ENCODE results near the gene SBF2. TPM values are rescaled to one million over a fixed set of nuclear protein-coding genes. Genes with fewer than 3 reads are reported as not detected.
"Not testable (repeated sequence)": the region's sequence is repeated elsewhere in the genome, so short reads cannot be mapped to it uniquely, and the experiment has no call there.

Gene SBF2
- total and polyA plus RNA-seq, 2 donors (not counting 1 experiment from before 2014, with no cell fraction given), result 5.6 to 17.7 TPM

- Histone ChIP-seq H3K79me2 (ENCODE audit: control insufficient read depth, insufficient read depth, low read length) (no peaks in the 10 kb centered on the region), H4K20me1 (ENCODE audit: control insufficient read depth, insufficient read depth, low read length, poor library complexity, severe bottlenecking) (no peaks in the 10 kb centered on the region), H3K9me3 (ENCODE audit: control extremely low read depth in 1 of 3, control insufficient read depth in 2 of 3, insufficient read depth in 1 of 3, low read length in 2 of 3) (no peaks in the 10 kb centered on the region), H3K36me3 (replicated peaks in 1 of 2; ENCODE audit: control extremely low read depth in 1 of 2, control insufficient read depth in 1 of 2, extremely low read depth in 1 of 2, insufficient read depth in 2 of 2, low read length in 1 of 2) (no peaks in the 10 kb centered on the region), H2AFZ (ENCODE audit: insufficient read depth, low read depth, low read length, poor library complexity, severe bottlenecking) (no peak overlapping the region), H3K9ac (ENCODE audit: low read length) (no peak overlapping the region), H3K27me3 (replicated peaks in 1 of 4; ENCODE audit: control extremely low read depth in 1 of 4, control insufficient read depth in 3 of 4, insufficient read depth in 4 of 4, low read length in 3 of 4) (no peaks in the 10 kb centered on the region), H3K4me1 (ENCODE audit: control insufficient read depth in 2 of 2, insufficient read depth in 2 of 2, low read length in 2 of 2) (no peaks in the 10 kb centered on the region), H3K27ac (ENCODE audit: low read length in 2 of 2) (no peak overlapping the region), H3K4me2 (replicated peaks; ENCODE audit: low read depth, low read length, poor library complexity, severe bottlenecking) (no peak overlapping the region), H3K4me3 (ENCODE audit: control extremely low read depth in 1 of 5, extremely low read depth in 1 of 5, insufficient read depth in 1 of 5, low read depth in 2 of 5, low read length in 4 of 5) (no peak overlapping the region)
- ATAC-seq (ENCODE audit: low read depth) (no peak), DNase-seq (no peak)
- ChIA-PET CTCF (no interaction called here), POLR2A (no interaction called here)
- TF ChIP-seq EZH2 (IDR thresholded peaks at IDR 0.05; ENCODE audit: borderline replicate concordance, insufficient read depth, low read depth, low read length, poor library complexity, severe bottlenecking), result no peak
- TF ChIP-seq CTCF (IDR thresholded peaks at IDR 0.05), result no peak
- Mint-ChIP-seq H3K27ac (no peak overlapping the region), H3K4me1 (peaks cover 12% of the 10 kb centered on the region), H3K9me3 (ENCODE audit: insufficient read depth) (peaks cover 3% of the 10 kb centered on the region), H3K27me3 (no peaks in the 10 kb centered on the region), H3K4me3 (no peak overlapping the region)
- intact Hi-C loops (cut with micrococcal nuclease), result no loop called here
Measured at GRCh38 chr11:9936754-9937153, 357.3 kb downstream of the SBF2 start.

- CTCF ChIA-PET; DNase-seq; H3K27me3 ChIP-seq (replicated peaks in 1 of 4; ENCODE audit: control extremely low read depth in 1 of 4, control insufficient read depth in 3 of 4, insufficient read depth in 4 of 4, low read length in 3 of 4); H3K36me3 ChIP-seq (replicated peaks in 1 of 2; ENCODE audit: control extremely low read depth in 1 of 2, control insufficient read depth in 1 of 2, extremely low read depth in 1 of 2, insufficient read depth in 2 of 2, low read length in 1 of 2); H3K27ac ChIP-seq (ENCODE audit: low read length in 2 of 2); H3K4me1 ChIP-seq (ENCODE audit: control insufficient read depth in 2 of 2, insufficient read depth in 2 of 2, low read length in 2 of 2); H3K9me3 Mint-ChIP-seq (ENCODE audit: insufficient read depth); H3K4me3 Mint-ChIP-seq; H3K9ac ChIP-seq (ENCODE audit: low read length); ATAC-seq (ENCODE audit: low read depth); H3K27ac Mint-ChIP-seq; H3K9me3 ChIP-seq (ENCODE audit: control extremely low read depth in 1 of 3, control insufficient read depth in 2 of 3, insufficient read depth in 1 of 3, low read length in 2 of 3); H3K79me2 ChIP-seq (ENCODE audit: control insufficient read depth, insufficient read depth, low read length); H3K4me3 ChIP-seq (ENCODE audit: control extremely low read depth in 1 of 5, extremely low read depth in 1 of 5, insufficient read depth in 1 of 5, low read depth in 2 of 5, low read length in 4 of 5); intact Hi-C loops (cut with micrococcal nuclease); H2AFZ ChIP-seq (ENCODE audit: insufficient read depth, low read depth, low read length, poor library complexity, severe bottlenecking); H4K20me1 ChIP-seq (ENCODE audit: control insufficient read depth, insufficient read depth, low read length, poor library complexity, severe bottlenecking); H3K4me2 ChIP-seq (replicated peaks; ENCODE audit: low read depth, low read length, poor library complexity, severe bottlenecking); POLR2A ChIA-PET; H3K27me3 Mint-ChIP-seq: not testable (repeated sequence)
- H3K4me1 Mint-ChIP-seq, result peaks cover 14% of the 10 kb centered on the region
- WGBS (ENCODE audit: insufficient coverage), result no CpG with 5 or more reads among the region's 2 CpGs
Measured at GRCh38 chr11:9932843-9933242, 361.2 kb downstream of the SBF2 start.

- POLR2A ChIA-PET; H4K20me1 ChIP-seq (ENCODE audit: control insufficient read depth, insufficient read depth, low read length, poor library complexity, severe bottlenecking); H3K27me3 ChIP-seq (replicated peaks in 1 of 4; ENCODE audit: control extremely low read depth in 1 of 4, control insufficient read depth in 3 of 4, insufficient read depth in 4 of 4, low read length in 3 of 4); ATAC-seq (ENCODE audit: low read depth); CTCF ChIA-PET; H3K4me2 ChIP-seq (replicated peaks; ENCODE audit: low read depth, low read length, poor library complexity, severe bottlenecking); H3K4me3 Mint-ChIP-seq; H3K4me1 ChIP-seq (ENCODE audit: control insufficient read depth in 2 of 2, insufficient read depth in 2 of 2, low read length in 2 of 2); H3K79me2 ChIP-seq (ENCODE audit: control insufficient read depth, insufficient read depth, low read length); intact Hi-C loops (cut with micrococcal nuclease); H3K9me3 ChIP-seq (ENCODE audit: control extremely low read depth in 1 of 3, control insufficient read depth in 2 of 3, insufficient read depth in 1 of 3, low read length in 2 of 3); H3K9ac ChIP-seq (ENCODE audit: low read length); DNase-seq; H3K9me3 Mint-ChIP-seq (ENCODE audit: insufficient read depth); H3K36me3 ChIP-seq (replicated peaks in 1 of 2; ENCODE audit: control extremely low read depth in 1 of 2, control insufficient read depth in 1 of 2, extremely low read depth in 1 of 2, insufficient read depth in 2 of 2, low read length in 1 of 2); H3K4me3 ChIP-seq (ENCODE audit: control extremely low read depth in 1 of 5, extremely low read depth in 1 of 5, insufficient read depth in 1 of 5, low read depth in 2 of 5, low read length in 4 of 5); H2AFZ ChIP-seq (ENCODE audit: insufficient read depth, low read depth, low read length, poor library complexity, severe bottlenecking); H3K27ac Mint-ChIP-seq; H3K27ac ChIP-seq (ENCODE audit: low read length in 2 of 2); H3K27me3 Mint-ChIP-seq: not testable (repeated sequence)
- 92% methylated on average over 14 of the region's 14 CpGs for WGBS (ENCODE audit: insufficient coverage)
- H3K4me1 Mint-ChIP-seq, result peaks cover 14% of the 10 kb centered on the region
Measured at GRCh38 chr11:9930562-9931331, 363.3 kb downstream of the SBF2 start.

Data from B cell (primary cell).